SU-DHL-6 (cell line): Measurements from ENCODE around the gene ARHGEF3.

Experiments used
- H2AFZ ChIP-seq: fragments of 200-600 bp; sonication (generic); 2 replicates; pipeline ENCODE4 v1.6.1; 2014; ENCODE audit warnings: low read depth, mild to moderate bottlenecking, moderate library complexity, mixed read lengths, antibody characterized with exemption, low read length; ENCODE audit not compliant: severe bottlenecking
- H3F3A ChIP-seq: fragments of 200-600 bp; shearing (Covaris generic); 2 replicates; pipeline ENCODE4 v1.6.0; 2016; ENCODE audit warnings: antibody characterized with exemption, mild to moderate bottlenecking; ENCODE audit not compliant: insufficient read depth
- H3K27ac ChIP-seq: fragments of 200-600 bp; sonication (generic); 2 replicates; pipeline ENCODE4 v1.5.1; 2016; ENCODE audit warnings: low read depth, mild to moderate bottlenecking, low read length, moderate library complexity, mixed read lengths
- H3K27me3 ChIP-seq: fragments of 200-600 bp; sonication (generic), shearing (Covaris generic); 2 replicates; pipeline ENCODE4 v1.6.0; 2014; ENCODE audit warnings: mild to moderate bottlenecking, low read length
- H3K36me3 ChIP-seq: fragments of 200-600 bp; sonication (generic); 2 replicates; pipeline ENCODE4 v1.6.1; 2014; ENCODE audit warnings: mild to moderate bottlenecking, low read length, mixed read lengths
- H3K4me2 ChIP-seq: fragments of 300-600, 200-600 bp; shearing (Covaris generic), sonication (generic); 2 replicates; pipeline ENCODE4 v1.6.0; 2014; ENCODE audit warnings: low read length, low read depth, mild to moderate bottlenecking; ENCODE audit not compliant: poor library complexity, severe bottlenecking
- H3K4me3 ChIP-seq: fragments of 200-600 bp; sonication (generic); 2 replicates; pipeline ENCODE4 v1.5.1; 2014; ENCODE audit warnings: antibody characterized with exemption, low read length, mild to moderate bottlenecking, mixed read lengths; ENCODE audit not compliant: insufficient read depth, poor library complexity, severe bottlenecking
- H3K79me2 ChIP-seq: fragments of 200-600 bp; sonication (generic); 2 replicates; pipeline ENCODE4 v1.6.1; 2014; ENCODE audit warnings: mild to moderate bottlenecking, low read length, moderate library complexity; ENCODE audit not compliant: insufficient read depth
- H3K9ac ChIP-seq: fragments of 200-600 bp; sonication (generic); 2 replicates; pipeline ENCODE4 v1.7.0; 2014; ENCODE audit warnings: mild to moderate bottlenecking, low read length
- H3K9me2 ChIP-seq: fragments of 200-600 bp; sonication (generic); replicated peaks from 2 replicates; pipeline ENCODE4 v1.6.1; 2014; ENCODE audit warnings: low read length; ENCODE audit not compliant: insufficient read depth
- H3K9me3 ChIP-seq: fragments of 200-600 bp; sonication (generic); 2 replicates; pipeline ENCODE4 v1.6.1; 2014; ENCODE audit warnings: low read length, mixed read lengths; ENCODE audit not compliant: insufficient read depth
- H4K20me1 ChIP-seq: fragments of 200-600 bp; sonication (generic); 2 replicates; pipeline ENCODE4 v1.6.1; 2014; ENCODE audit warnings: low read depth, mild to moderate bottlenecking, antibody characterized with exemption, low read length, moderate library complexity, mixed read lengths
- CTCF ChIP-seq: fragments of 200-600 bp; sonication (generic); IDR thresholded peaks from one replicate; pipeline ENCODE4 v1.5.1; 2017; ENCODE audit warnings: antibody characterized with exemption, mild to moderate bottlenecking, low read length, moderate library complexity; ENCODE audit not compliant: insufficient read depth, poor library complexity, severe bottlenecking
- EZH2phosphoT487 ChIP-seq: fragments of 200-600 bp; sonication (generic), shearing (Covaris generic); conservative IDR thresholded peaks from 2 replicates; pipeline ENCODE4 v1.6.1; 2018; ENCODE audit warnings: mild to moderate bottlenecking, antibody characterized with exemption, low read length, moderate library complexity, mixed read lengths

Gene ARHGEF3

GRCh38 chr3:56732109-56732508 is 69.6 kb downstream of the ARHGEF3 start:
- Histone ChIP-seq H4K20me1 (no peaks in the 10 kb centered on the region), H3K27me3 (no peaks in the 10 kb centered on the region), H3K9me3 (no peaks in the 10 kb centered on the region), H3K9me2 (no peaks in the 10 kb centered on the region), H3K27ac (no peak overlapping the region), H3K9ac (no peak overlapping the region), H3K4me3 (no peak overlapping the region), H3F3A (no peaks in the 10 kb centered on the region), H3K79me2 (no peaks in the 10 kb centered on the region), H2AFZ (no peak overlapping the region), H3K4me2 (no peak overlapping the region), H3K36me3 (no peaks in the 10 kb centered on the region)
- TF ChIP-seq EZH2phosphoT487 (no peak), CTCF (no peak)

- Histone ChIP-seq H3F3A (no peaks in the 10 kb centered on the region), H3K27ac (no peak overlapping the region), H3K9me2 (no peaks in the 10 kb centered on the region), H3K9me3 (no peaks in the 10 kb centered on the region), H2AFZ (no peak overlapping the region), H3K79me2 (no peaks in the 10 kb centered on the region), H3K4me3 (no peak overlapping the region), H3K27me3 (no peaks in the 10 kb centered on the region), H3K4me2 (no peak overlapping the region), H4K20me1 (no peaks in the 10 kb centered on the region), H3K36me3 (no peaks in the 10 kb centered on the region), H3K9ac (no peak overlapping the region)
- TF ChIP-seq EZH2phosphoT487, result no peak
- TF ChIP-seq CTCF, result no peak
Measured at GRCh38 chr3:56725175-56725574, 76.6 kb downstream of the ARHGEF3 start.

- Histone ChIP-seq H3K27ac (no peak overlapping the region), H2AFZ (no peak overlapping the region)
Measured at GRCh38 chr3:56724676-56725075, 77.1 kb downstream of the ARHGEF3 start.

More at GRCh38 chr3:56724676-56725075, 77.1 kb downstream of the ARHGEF3 start:
- H3K9me3 ChIP-seq, result no peaks in the 10 kb centered on the region
- no peaks in the 10 kb centered on the region for H3K27me3 ChIP-seq
- H3K9me2 ChIP-seq, result no peaks in the 10 kb centered on the region
- H3F3A ChIP-seq, result no peaks in the 10 kb centered on the region
- no peaks in the 10 kb centered on the region for H3K79me2 ChIP-seq
- no peak overlapping the region for H3K9ac ChIP-seq
- H3K4me3 ChIP-seq, result no peak overlapping the region
- H3K4me2 ChIP-seq, result no peak overlapping the region
- no peaks in the 10 kb centered on the region for H4K20me1 ChIP-seq
- no peaks in the 10 kb centered on the region for H3K36me3 ChIP-seq
- TF ChIP-seq EZH2phosphoT487, result no peak
- no peak for TF ChIP-seq CTCF
